IPS-18a (cell line): Measurements from ENCODE around the gene PMEL.
"Not testable (repeated sequence)": the region's sequence is repeated elsewhere in the genome, so short reads cannot be mapped to it uniquely, and the experiment has no call there.

Source experiments
- H3K27ac ChIP-seq: one replicate; pipeline ENCODE4 v1.5.1; 2013; ENCODE audit warnings: low read length
- H3K27me3 ChIP-seq: one replicate; pipeline ENCODE4 v1.6.1; 2013; ENCODE audit warnings: mild to moderate bottlenecking, low read length; ENCODE audit not compliant: control insufficient read depth, insufficient read depth
- H3K36me3 ChIP-seq: one replicate; pipeline ENCODE4 v1.6.1; 2013; ENCODE audit warnings: low read depth, low read length; ENCODE audit not compliant: control insufficient read depth
- H3K4me1 ChIP-seq: one replicate; pipeline ENCODE4 v1.6.1; 2013; ENCODE audit warnings: low read depth, low read length; ENCODE audit not compliant: control insufficient read depth
- H3K4me3 ChIP-seq: one replicate; pipeline ENCODE4 v1.5.1; 2013; ENCODE audit warnings: low read length
- H3K9ac ChIP-seq: one replicate; pipeline ENCODE4 v1.6.1; 2013; ENCODE audit warnings: mild to moderate bottlenecking, low read length, moderate library complexity
- H3K9me3 ChIP-seq: one replicate; pipeline ENCODE4 v1.6.1; 2013; ENCODE audit warnings: low read depth, low read length; ENCODE audit not compliant: control insufficient read depth

Gene PMEL

GRCh38 chr12:55926738-55927587, 38.9 kb downstream of the PMEL start:
- peak overlapping the region; percentile 93 for H3K27ac ChIP-seq
- H3K36me3 ChIP-seq: peaks cover 21% of the 10 kb centered on the region
- peaks cover 7% of the 10 kb centered on the region for H3K27me3 ChIP-seq
- H3K4me1 ChIP-seq: peaks cover 11% of the 10 kb centered on the region
- no peaks in the 10 kb centered on the region for H3K9me3 ChIP-seq
- H3K4me3 ChIP-seq: peak overlapping the region; percentile 98
- peak overlapping the region; percentile 92 for H3K9ac ChIP-seq

- Histone ChIP-seq H3K4me1 (peaks cover 7% of the 10 kb centered on the region), H3K27me3 (peaks cover 1% of the 10 kb centered on the region), H3K4me3 (peak overlapping the region; percentile 98), H3K9ac (peak overlapping the region; percentile 92), H3K36me3 (peaks cover 23% of the 10 kb centered on the region), H3K9me3 (no peaks in the 10 kb centered on the region), H3K27ac (peak overlapping the region; percentile 93)
Observed at GRCh38 chr12:55925870-55926737, 39.7 kb downstream of the PMEL start.

GRCh38 chr12:55925371-55925770, 40.5 kb downstream of the PMEL start:
- Histone ChIP-seq H3K4me3 (peak overlapping the region; percentile 98), H3K27ac (no peak overlapping the region), H3K36me3 (peaks cover 27% of the 10 kb centered on the region), H3K4me1 (no peaks in the 10 kb centered on the region), H3K27me3 (no peaks in the 10 kb centered on the region), H3K9me3 (no peaks in the 10 kb centered on the region), H3K9ac (no peak overlapping the region)

GRCh38 chr12:55923648-55924047, 42.2 kb downstream of the PMEL start:
- not testable (repeated sequence) for H3K27me3 ChIP-seq, H3K27ac ChIP-seq, H3K4me3 ChIP-seq, H3K4me1 ChIP-seq, H3K9me3 ChIP-seq, H3K9ac ChIP-seq
- H3K36me3 ChIP-seq: peaks cover 27% of the 10 kb centered on the region

GRCh38 chr12:55922126-55922525, 43.7 kb downstream of the PMEL start:
- H3K4me3 ChIP-seq: no peak overlapping the region
- no peaks in the 10 kb centered on the region for H3K4me1 ChIP-seq
- H3K27ac ChIP-seq: no peak overlapping the region
- peaks cover 27% of the 10 kb centered on the region for H3K36me3 ChIP-seq
- no peaks in the 10 kb centered on the region for H3K27me3 ChIP-seq
- no peak overlapping the region for H3K9ac ChIP-seq
- H3K9me3 ChIP-seq: no peaks in the 10 kb centered on the region

- not testable (repeated sequence) for H3K27me3 ChIP-seq, H3K27ac ChIP-seq, H3K9me3 ChIP-seq, H3K4me3 ChIP-seq, H3K4me1 ChIP-seq, H3K9ac ChIP-seq
- peaks cover 29% of the 10 kb centered on the region for H3K36me3 ChIP-seq
Observed at GRCh38 chr12:55919032-55919431, 46.8 kb downstream of the PMEL start.

- Histone ChIP-seq H3K27me3 (no peaks in the 10 kb centered on the region), H3K4me3 (no peak overlapping the region), H3K9me3 (no peaks in the 10 kb centered on the region), H3K36me3 (peaks cover 22% of the 10 kb centered on the region), H3K27ac (no peak overlapping the region), H3K4me1 (no peaks in the 10 kb centered on the region), H3K9ac (no peak overlapping the region)
Observed at GRCh38 chr12:55915482-55915859, 50.4 kb downstream of the PMEL start.

GRCh38 chr12:55912908-55913307, 52.9 kb downstream of the PMEL start:
- Histone ChIP-seq H3K9ac (no peak overlapping the region), H3K36me3 (peaks cover 22% of the 10 kb centered on the region), H3K27ac (no peak overlapping the region), H3K27me3 (no peaks in the 10 kb centered on the region), H3K9me3 (no peaks in the 10 kb centered on the region), H3K4me3 (no peak overlapping the region), H3K4me1 (no peaks in the 10 kb centered on the region)

- Histone ChIP-seq H3K4me3 (no peak overlapping the region), H3K9me3 (no peaks in the 10 kb centered on the region), H3K4me1 (no peaks in the 10 kb centered on the region), H3K27ac (peak overlapping the region; percentile 27), H3K36me3 (peaks cover 17% of the 10 kb centered on the region), H3K27me3 (no peaks in the 10 kb centered on the region), H3K9ac (no peak overlapping the region)
Observed at GRCh38 chr12:55909513-55909884, 56.3 kb downstream of the PMEL start.

- Histone ChIP-seq H3K36me3 (peaks cover 11% of the 10 kb centered on the region), H3K9me3 (no peaks in the 10 kb centered on the region), H3K27ac (peak overlapping the region; percentile 27), H3K4me1 (no peaks in the 10 kb centered on the region), H3K4me3 (no peak overlapping the region), H3K27me3 (no peaks in the 10 kb centered on the region), H3K9ac (no peak overlapping the region)
Observed at GRCh38 chr12:55908726-55909512, 56.9 kb downstream of the PMEL start.

GRCh38 chr12:55906056-55906455, 59.8 kb downstream of the PMEL start:
- Histone ChIP-seq H3K27ac (no peak overlapping the region), H3K4me1 (no peaks in the 10 kb centered on the region), H3K9ac (no peak overlapping the region), H3K36me3 (peaks cover 27% of the 10 kb centered on the region), H3K27me3 (no peaks in the 10 kb centered on the region), H3K4me3 (no peak overlapping the region), H3K9me3 (no peaks in the 10 kb centered on the region)
